NCI-H2081 treated with DMSO at 0.1 percent for 48 hours (cell line): ENCODE measurements around the gene OBP2B.
A peak's percentile ranks its signal among the peaks of the same experiment; 100 is the strongest.
"Not testable (repeated sequence)": the region's sequence is repeated elsewhere in the genome, so short reads cannot be mapped to it uniquely, and the experiment has no call there.

Experiments used
- DNase-seq: peaks from one replicate; lab custom pipeline; 2025; lab: John Stamatoyannopoulos, UW

The OBP2B gene

GRCh38 chr9:133201424-133202144, 7.5 kb downstream of the OBP2B start:
- DNase-seq = no peak

- no peak for DNase-seq
These were observed 8.4 kb downstream of the OBP2B start for GRCh38 chr9:133200631-133201030.

DNA sequence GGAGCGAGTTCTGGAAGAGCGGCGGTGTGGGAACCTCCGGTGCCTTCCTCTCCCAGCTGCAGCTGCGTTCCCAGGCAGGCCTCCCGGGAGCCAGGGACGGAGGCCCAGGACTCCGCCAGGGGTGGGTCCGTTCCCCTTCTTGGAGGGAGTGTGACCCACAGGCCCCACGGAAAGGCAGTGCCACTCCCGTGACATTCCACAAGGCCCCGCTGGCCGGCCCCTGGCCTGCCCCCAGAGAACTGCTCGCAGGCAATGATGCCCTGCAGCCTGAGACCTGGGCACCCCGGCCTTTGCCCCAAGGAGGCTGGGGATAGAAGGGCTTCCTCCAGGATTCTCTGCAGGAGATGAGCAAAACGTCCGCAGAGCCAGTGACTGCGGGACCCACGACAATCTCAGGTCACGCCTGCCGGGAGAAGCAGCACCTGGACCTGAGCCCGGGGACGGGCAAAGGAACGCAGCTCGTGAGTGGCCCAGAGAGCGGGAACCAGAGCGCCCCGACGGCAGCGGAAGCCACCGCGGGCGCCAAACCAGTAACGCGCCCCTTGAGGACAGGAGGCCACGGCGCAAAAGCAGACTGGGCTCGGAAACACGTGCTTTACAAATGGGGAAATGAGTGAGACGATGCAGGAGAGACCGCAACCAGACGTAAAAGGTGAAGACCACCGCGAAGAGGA, 9.3 kb downstream of the OBP2B start:
- DNase-seq = no peak

- DNase-seq = no peak
These were observed 14.0 kb downstream of the OBP2B start for GRCh38 chr9:133195029-133195428.

- DNase-seq = no peak
These were observed 14.5 kb downstream of the OBP2B start for GRCh38 chr9:133194597-133194996.

DNA sequence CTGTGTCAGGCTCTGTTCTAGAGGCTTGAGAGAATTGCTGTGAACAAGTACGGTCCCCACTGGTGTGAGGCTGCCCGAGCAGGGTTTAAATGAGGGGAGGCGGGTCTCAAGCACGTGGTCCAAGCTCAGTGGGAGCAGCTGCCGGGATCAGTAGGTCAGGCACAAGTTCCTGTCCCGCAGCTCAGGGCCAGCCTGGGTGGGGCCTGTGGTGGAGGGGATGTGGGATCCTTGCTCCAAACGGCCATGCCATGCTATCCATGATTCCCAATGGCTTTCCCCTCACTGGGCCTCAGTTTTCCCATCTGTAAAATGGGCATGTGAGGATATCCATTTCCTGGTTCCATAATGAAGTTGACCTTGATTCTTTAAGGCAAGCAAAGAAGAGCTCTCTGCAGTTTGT, 17.1 kb downstream of the OBP2B start:
- no peak for DNase-seq

DNA sequence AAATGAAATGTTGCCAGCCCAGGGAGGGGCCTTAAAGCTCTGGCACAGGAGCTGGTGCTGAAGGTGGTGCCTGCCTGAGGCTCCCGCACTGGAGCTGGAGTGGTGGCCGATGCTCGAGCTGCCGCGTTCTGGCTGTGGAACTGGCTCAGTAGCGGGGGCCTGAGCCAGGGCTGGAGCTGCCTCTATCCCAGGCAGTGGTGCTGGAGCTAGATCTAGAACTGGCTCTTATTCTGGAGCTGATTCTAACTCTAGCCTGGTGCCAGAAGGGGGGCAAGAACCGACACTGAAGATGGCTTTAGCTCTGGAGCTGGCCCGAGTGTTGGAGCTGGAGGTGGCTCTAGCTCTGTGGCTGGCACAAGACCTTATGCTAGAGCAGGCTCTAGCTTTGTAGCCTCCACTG, 19.2 kb downstream of the OBP2B start:
- DNase-seq = no peak

GRCh38 chr9:133188843-133189180, 20.2 kb downstream of the OBP2B start:
- no peak for DNase-seq

GRCh38 chr9:133188006-133188842, 20.8 kb downstream of the OBP2B start:
- DNase-seq = no peak

DNA sequence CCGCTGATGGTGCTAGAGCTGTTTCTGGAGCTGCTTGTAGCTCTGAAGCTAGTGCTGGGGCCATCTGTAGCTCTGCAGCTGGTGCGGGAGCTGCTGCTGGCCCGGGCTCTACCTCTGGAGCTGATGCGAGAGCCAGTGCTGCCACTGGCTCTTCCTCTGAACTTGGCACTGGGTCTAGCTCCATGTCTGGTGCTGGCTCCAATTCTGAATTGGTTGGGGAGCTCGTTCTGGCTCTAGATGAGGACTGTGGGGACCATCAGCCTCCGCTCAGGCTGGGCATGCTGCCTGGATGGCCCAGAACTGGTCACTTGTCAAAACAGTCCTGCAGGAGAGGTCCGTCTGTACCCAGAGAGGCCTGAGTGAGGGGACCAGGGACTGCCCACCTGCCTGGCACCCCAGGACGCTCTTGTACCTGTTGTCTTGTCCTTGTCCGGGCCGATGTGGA, 21.5 kb downstream of the OBP2B start:
- no peak for DNase-seq

DNA sequence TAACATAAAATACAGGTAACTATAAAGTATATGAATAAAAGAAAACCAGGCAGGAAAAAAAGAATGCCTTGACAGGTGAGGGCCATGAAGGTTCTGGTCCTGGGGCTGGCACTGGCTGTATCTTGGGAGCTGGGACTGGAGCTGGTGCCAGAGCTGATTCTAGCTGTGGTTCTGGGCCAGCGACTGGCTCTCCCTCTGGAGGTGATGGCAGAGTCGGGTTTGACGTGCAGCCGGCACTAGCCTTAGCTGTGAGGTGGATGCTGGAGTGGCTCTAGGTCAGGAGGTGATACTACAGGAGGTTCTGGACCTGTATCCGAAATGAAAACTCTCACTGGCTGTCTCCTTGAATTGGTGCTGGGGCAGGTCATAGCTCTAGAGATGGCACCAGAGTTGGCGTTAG, 22.3 kb downstream of the OBP2B start:
- DNase-seq = no peak

GRCh38 chr9:133184971-133185370, 24.1 kb downstream of the OBP2B start:
- DNase-seq = peak; percentile 49

DNA sequence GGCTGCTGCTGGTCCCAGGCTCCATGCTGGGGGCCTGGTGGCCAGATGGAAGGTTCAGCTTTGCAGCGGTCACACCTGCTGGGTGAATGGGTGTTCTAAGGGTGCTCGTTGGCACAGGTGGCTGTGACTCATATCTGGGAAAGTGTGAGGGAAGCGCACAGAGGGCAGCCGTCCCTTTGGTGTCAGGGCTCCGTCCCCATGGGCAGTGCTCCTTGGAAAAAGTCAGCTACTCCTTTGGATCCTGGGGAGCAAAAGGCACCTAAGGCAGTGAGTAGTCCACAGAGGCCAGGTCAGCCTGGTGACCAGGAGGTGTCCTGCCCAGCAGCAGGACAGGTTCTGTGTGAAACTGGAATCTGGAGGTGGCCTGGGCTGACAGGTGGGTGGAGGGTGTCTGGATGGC, 26.9 kb downstream of the OBP2B start:
- DNase-seq = no peak

- DNase-seq = no peak
These were observed 27.5 kb downstream of the OBP2B start for GRCh38 chr9:133181561-133181960.

DNA sequence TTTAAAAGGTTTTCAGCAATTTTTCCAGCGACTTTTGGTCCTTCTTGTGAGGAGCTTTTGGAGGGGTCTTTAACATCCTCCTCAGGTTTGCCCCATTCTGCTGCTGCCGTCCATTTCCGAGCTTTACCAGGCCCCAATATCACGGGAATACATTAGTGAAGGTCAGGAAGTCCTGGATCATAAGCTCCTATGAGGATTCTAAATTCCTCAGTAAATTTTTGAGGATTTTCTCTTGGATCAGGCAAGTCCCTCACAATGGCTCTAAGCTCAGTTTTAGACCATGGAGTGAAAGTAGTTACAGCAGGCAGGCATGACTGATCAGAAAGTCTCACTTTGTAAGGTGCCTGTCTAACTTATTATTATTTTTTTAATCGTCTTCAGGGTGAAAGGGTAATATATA, 28.1 kb downstream of the OBP2B start:
- no peak for DNase-seq

DNA sequence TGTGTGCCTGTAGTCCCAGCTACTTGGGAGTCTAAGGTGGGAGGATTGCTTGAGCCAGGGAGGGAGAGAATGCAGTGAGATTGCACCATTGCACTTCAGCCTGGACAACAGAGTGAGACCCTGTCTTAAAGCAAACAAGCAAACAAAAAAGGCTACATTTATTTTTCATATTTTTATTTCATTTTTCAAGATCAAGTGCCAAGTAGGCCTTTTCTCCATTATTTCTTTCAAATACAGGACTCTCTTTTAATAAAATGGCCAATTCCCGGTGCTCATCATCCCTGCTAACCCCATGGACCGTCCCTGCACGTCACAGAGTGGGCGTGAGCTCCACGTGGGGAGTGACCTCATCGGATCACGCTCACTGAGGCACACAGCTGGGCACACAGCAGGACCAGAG, 36.0 kb downstream of the OBP2B start:
- no peak for DNase-seq

DNA sequence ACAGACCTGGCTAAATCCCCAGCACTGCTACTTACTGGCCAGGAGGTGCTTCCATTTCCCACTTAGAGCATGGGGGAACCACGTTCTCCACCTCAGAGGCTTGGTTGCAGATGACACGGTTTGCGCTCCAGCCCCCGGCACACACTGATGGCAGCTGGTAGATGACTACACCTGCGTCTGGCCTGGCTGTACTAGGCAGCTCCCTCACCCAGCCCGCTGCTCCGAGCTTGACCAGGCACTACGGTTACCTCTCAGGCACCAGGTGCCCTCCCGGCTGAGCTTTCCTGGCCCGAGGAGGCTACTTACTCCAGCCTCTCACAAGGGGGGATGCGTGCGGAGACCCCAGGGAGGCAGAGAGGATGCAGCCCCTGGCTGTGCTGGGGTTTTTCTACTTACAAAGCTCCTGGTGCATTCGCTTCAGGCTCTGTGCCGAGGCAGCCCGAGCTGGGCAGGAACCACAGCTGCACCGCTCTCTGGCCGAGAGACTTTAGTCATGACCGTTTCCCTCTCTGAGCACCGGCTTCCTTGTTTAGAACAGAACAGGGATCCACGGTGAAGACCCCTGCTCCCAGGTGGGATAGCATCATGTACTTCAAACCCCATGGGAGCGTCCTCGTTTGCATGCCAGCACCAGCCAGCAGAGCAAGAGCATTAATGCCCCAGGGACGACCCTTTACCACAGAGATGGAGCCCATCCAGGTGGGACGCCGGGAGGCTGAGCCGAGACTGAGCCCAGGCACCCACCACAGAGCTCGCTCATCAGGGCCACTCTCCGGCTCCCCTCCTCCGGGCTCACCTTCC, 37.7 kb downstream of the OBP2B start:
- DNase-seq = no peak

DNA sequence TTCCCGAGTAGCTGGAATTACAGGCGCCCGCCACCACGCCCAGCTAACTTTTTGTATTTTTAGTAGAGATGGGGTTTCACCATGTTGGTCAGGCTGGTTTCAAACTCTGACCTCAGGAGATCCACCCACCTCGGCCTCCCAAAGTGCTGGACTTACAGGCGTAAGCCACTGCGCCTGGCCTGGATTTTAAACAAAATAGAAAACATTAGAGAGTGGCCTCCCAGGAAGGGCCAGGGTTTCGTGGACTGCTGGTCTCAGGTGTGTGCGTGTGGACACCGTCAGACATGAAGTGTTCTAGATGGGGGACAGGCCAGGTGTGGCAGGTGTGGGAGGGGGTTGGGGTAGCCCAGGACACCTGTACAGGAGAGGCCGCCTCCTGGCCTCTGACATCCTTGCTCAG, 38.3 kb downstream of the OBP2B start:
- DNase-seq = no peak

DNA sequence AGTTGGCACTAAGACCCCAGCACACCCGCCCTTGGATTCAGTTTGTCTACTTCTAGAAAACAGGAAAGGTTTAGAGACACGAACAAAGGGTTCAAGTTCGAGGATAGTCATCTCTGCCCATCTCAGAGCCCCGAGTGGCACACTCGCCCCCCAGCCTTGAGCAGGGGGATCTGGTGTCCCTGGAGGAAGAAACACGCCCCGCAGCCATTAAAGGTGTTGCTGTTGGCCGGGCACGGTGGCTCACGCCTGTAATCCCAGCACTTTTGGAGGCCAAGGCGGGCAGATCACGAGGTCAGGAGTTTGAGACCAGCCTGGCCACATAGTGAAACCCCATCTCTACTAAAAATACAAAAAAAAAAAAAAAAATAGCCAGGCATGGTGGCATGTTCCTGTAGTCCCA, 39.4 kb downstream of the OBP2B start:
- DNase-seq = not testable (repeated sequence)

- no peak for DNase-seq
These were observed 39.9 kb downstream of the OBP2B start for GRCh38 chr9:133169102-133169501.

DNA sequence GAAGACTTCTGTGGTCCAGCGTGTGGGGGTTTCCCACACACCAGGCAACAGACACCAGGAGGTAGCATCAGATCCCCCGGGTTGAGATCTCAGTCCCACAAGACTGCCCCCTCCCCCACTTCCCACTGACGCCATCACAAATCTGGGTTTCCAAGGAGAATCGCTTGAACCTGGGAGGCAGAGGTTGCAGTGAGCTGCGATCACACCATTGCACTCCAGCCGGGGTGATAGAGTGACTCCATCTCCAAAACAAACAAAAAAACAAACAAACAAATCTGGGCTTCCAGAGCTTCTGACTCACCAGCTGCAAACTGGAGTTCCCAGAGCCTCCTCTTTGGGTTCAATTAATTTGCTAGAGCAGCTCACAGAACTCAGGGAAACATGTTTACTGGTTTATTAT, 40.6 kb downstream of the OBP2B start:
- no peak for DNase-seq

GRCh38 chr9:133167769-133168168, 41.3 kb downstream of the OBP2B start:
- no peak for DNase-seq
